Keratinocyte (primary cell): ENCODE results near the gene KLHL21.

ENCODE experiments used
- CTCF ChIP-seq, 3 experiments: IDR thresholded peaks in 1 of 3; conservative IDR thresholded peaks in 1 of 3; optimal IDR thresholded peaks in 1 of 3; 2 replicates in 2 of 3; 3 replicates in 1 of 3; pipeline versions ENCODE3 to v1.5.1; 2011; ENCODE audit warnings: low read length in 3 of 3, mild to moderate bottlenecking in 3 of 3, moderate library complexity in 2 of 3, control low read depth in 1 of 3, inconsistent platforms in 1 of 3; ENCODE audit not compliant: insufficient read depth in 2 of 3; ENCODE audit errors: extremely low read depth in 1 of 3
- EZH2 ChIP-seq: IDR thresholded peaks from one replicate; pipeline ENCODE4 v1.6.1; 2012; ENCODE audit warnings: inconsistent platforms, mild to moderate bottlenecking, low read length, moderate library complexity

DNA sequence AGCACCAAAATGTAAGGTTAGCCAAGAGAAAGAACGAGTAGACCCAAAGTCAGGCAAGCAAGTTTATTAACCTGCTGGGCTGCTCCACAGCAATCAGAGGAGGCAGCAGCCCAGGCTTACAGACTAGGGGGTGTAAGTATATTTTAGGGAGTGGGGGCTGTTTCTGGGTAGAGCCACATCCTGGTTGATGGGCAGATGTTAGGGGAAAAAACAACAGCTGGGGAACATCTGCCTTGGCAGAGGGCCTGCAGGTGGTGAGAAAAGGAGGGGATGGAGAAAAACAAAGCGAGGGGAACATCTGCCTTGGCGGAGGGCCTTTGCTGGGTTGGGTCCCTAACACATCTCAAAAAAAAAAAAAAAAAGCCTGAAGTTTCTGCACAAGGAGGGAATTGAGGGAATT is 32.6 kb downstream of the KLHL21 start:
- TF ChIP-seq CTCF (optimal IDR thresholded peaks at IDR 0.05 in 1 of 3, IDR thresholded peaks at IDR 0.05 in 1 of 3, conservative IDR thresholded peaks at IDR 0.05 in 1 of 3; ENCODE audit: extremely low read depth in 1 of 3, insufficient read depth in 2 of 3, low read length in 3 of 3) = no peak
- no peak for TF ChIP-seq EZH2
